HCT116 (cell line): ENCODE measurements around the gene METTL24.
"Not testable (repeated sequence)": the region's sequence is repeated elsewhere in the genome, so short reads cannot be mapped to it uniquely, and the experiment has no call there.

Experiments
- CBX3 ChIP-seq: IDR thresholded peaks from 2 replicates; pipeline ENCODE4 v1.6.1; 2012; ENCODE audit warnings: low read depth
- POLR2A ChIP-seq: IDR thresholded peaks from 2 replicates; pipeline ENCODE4 v1.7.0; 2011; ENCODE audit warnings: borderline replicate concordance; ENCODE audit not compliant: insufficient read depth, insufficient read length; ENCODE audit errors: extremely low read depth
- TF ChIP-seq, protein P1 (sequence below), 3 experiments: fragments of 200-600 bp in 1 of 3; sonication (generic) in 1 of 3; IDR thresholded peaks in 2 of 3; conservative IDR thresholded peaks in 1 of 3; 2 replicates each; pipeline ENCODE4 v1.5.1; 2012 to 2017; ENCODE audit warnings: low read depth in 2 of 3, low read length in 2 of 3, antibody characterized with exemption in 1 of 3, borderline replicate concordance in 1 of 3, control low read depth in 1 of 3, mild to moderate bottlenecking in 1 of 3, mixed read lengths in 1 of 3, mixed run types in 1 of 3, moderate library complexity in 1 of 3; ENCODE audit not compliant: insufficient read depth in 1 of 3
- TF ChIP-seq, protein P2 (sequence below): IDR thresholded peaks from 2 replicates; pipeline ENCODE4 v1.6.1; 2012; ENCODE audit warnings: low read depth

DNA sequence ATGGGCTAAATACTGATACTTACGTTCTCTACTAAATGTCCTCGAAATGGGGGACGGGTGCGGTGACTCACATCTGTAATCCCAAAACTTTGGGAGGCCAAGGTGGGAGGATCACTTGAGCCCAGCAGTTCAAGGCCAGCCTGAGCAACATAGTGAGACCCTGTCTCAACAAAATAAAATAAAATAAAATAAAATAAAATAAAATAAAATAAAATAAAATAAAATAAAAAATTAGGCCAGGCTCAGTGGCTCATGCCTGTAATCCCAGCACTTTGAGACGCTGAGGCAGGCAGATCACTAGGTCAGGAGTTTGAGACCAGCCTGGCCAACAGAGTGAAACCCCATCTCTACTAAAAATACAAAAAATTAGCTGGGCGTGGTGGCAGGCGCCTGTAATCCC lies 7.6 kb downstream of the METTL24 start:
- TF ChIP-seq, protein P1, sequence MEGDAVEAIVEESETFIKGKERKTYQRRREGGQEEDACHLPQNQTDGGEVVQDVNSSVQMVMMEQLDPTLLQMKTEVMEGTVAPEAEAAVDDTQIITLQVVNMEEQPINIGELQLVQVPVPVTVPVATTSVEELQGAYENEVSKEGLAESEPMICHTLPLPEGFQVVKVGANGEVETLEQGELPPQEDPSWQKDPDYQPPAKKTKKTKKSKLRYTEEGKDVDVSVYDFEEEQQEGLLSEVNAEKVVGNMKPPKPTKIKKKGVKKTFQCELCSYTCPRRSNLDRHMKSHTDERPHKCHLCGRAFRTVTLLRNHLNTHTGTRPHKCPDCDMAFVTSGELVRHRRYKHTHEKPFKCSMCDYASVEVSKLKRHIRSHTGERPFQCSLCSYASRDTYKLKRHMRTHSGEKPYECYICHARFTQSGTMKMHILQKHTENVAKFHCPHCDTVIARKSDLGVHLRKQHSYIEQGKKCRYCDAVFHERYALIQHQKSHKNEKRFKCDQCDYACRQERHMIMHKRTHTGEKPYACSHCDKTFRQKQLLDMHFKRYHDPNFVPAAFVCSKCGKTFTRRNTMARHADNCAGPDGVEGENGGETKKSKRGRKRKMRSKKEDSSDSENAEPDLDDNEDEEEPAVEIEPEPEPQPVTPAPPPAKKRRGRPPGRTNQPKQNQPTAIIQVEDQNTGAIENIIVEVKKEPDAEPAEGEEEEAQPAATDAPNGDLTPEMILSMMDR (IDR thresholded peaks at IDR 0.05 in 2 of 3, conservative IDR thresholded peaks at IDR 0.05 in 1 of 3; ENCODE audit: borderline replicate concordance in 1 of 3, insufficient read depth in 1 of 3, low read depth in 2 of 3, low read length in 2 of 3): not testable (repeated sequence)
- not testable (repeated sequence) for TF ChIP-seq POLR2A, CBX3
- TF ChIP-seq, protein P2, sequence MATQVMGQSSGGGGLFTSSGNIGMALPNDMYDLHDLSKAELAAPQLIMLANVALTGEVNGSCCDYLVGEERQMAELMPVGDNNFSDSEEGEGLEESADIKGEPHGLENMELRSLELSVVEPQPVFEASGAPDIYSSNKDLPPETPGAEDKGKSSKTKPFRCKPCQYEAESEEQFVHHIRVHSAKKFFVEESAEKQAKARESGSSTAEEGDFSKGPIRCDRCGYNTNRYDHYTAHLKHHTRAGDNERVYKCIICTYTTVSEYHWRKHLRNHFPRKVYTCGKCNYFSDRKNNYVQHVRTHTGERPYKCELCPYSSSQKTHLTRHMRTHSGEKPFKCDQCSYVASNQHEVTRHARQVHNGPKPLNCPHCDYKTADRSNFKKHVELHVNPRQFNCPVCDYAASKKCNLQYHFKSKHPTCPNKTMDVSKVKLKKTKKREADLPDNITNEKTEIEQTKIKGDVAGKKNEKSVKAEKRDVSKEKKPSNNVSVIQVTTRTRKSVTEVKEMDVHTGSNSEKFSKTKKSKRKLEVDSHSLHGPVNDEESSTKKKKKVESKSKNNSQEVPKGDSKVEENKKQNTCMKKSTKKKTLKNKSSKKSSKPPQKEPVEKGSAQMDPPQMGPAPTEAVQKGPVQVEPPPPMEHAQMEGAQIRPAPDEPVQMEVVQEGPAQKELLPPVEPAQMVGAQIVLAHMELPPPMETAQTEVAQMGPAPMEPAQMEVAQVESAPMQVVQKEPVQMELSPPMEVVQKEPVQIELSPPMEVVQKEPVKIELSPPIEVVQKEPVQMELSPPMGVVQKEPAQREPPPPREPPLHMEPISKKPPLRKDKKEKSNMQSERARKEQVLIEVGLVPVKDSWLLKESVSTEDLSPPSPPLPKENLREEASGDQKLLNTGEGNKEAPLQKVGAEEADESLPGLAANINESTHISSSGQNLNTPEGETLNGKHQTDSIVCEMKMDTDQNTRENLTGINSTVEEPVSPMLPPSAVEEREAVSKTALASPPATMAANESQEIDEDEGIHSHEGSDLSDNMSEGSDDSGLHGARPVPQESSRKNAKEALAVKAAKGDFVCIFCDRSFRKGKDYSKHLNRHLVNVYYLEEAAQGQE: not testable (repeated sequence)
